Activated T-cell treated with anti-CD3 and anti-CD28 coated beads, Interleukin-2, amount 50 U/mL, for 4 hours (primary cell): ENCODE measurements around the gene MTERF2. TPM values are rescaled to one million over a fixed set of nuclear protein-coding genes. Genes with fewer than 3 reads are reported as not detected.
"Not testable (repeated sequence)": the region's sequence is repeated elsewhere in the genome, so short reads cannot be mapped to it uniquely, and the experiment has no call there.

Experiments
- ATAC-seq, 2 donors: fragments of 200-7000 bp; cut with Tn5 transposase; one replicate each; pipeline ENCODE4 v1.10.0; 2021
- DNase-seq: peaks from one replicate; pipeline ENCODE4 v3.0.0-alpha.2; 2020
- H3K27me3 Mint-ChIP-seq: one replicate; pipeline ENCODE4 v1.8.0; 2021; ENCODE audit warnings: low read depth, mixed read lengths
- H3K36me3 Mint-ChIP-seq: one replicate; pipeline ENCODE4 v1.8.0; 2022; ENCODE audit warnings: mixed read lengths; ENCODE audit not compliant: insufficient read depth
- H3K4me1 Mint-ChIP-seq: one replicate; pipeline ENCODE4 v1.8.0; 2021; ENCODE audit warnings: low read depth, mixed read lengths
- H3K4me3 Mint-ChIP-seq: one replicate; pipeline ENCODE4 v1.8.0; 2021; ENCODE audit warnings: mild to moderate bottlenecking, moderate library complexity, mixed read lengths
- H3K9me3 Mint-ChIP-seq: one replicate; pipeline ENCODE4 v1.8.0; 2021; ENCODE audit warnings: mixed read lengths
- total RNA-seq, 3 donors: library from RNA; stranded (reverse); gene quantifications; one replicate each; pipeline ENCODE4 v1.2.1, GENCODE V29; 2021

Gene MTERF2
- total RNA-seq, 3 donors from 2014 or later, result 3.5 to 4.1 (median 3.8) TPM

- peaks cover 22% of the 10 kb centered on the region for H3K36me3 Mint-ChIP-seq
- H3K4me3 Mint-ChIP-seq, result no peak overlapping the region
- ATAC-seq, result no peak
- H3K27me3 Mint-ChIP-seq, result no peaks in the 10 kb centered on the region
- no peak for DNase-seq
- no peaks in the 10 kb centered on the region for H3K4me1 Mint-ChIP-seq
- H3K9me3 Mint-ChIP-seq, result no peaks in the 10 kb centered on the region
These were observed 25.9 kb upstream of the MTERF2 start for GRCh38 chr12:107012736-107013425.

- H3K9me3 Mint-ChIP-seq, result no peaks in the 10 kb centered on the region
- H3K36me3 Mint-ChIP-seq, result peaks cover 10% of the 10 kb centered on the region
- H3K27me3 Mint-ChIP-seq, result no peaks in the 10 kb centered on the region
- DNase-seq (no peak), ATAC-seq (no peak)
- no peaks in the 10 kb centered on the region for H3K4me1 Mint-ChIP-seq
- no peak overlapping the region for H3K4me3 Mint-ChIP-seq
These were observed 24.6 kb upstream of the MTERF2 start for GRCh38 chr12:107011519-107011918.

- Mint-ChIP-seq H3K9me3 (no peaks in the 10 kb centered on the region), H3K4me3 (no peak overlapping the region), H3K4me1 (no peaks in the 10 kb centered on the region), H3K36me3 (peaks cover 12% of the 10 kb centered on the region), H3K27me3 (no peaks in the 10 kb centered on the region)
- no peak for ATAC-seq
- DNase-seq, result no peak
These were observed 20.5 kb upstream of the MTERF2 start for GRCh38 chr12:107007411-107007810.

- H3K36me3 Mint-ChIP-seq, result peaks cover 24% of the 10 kb centered on the region
- not testable (repeated sequence) for DNase-seq, H3K4me3 Mint-ChIP-seq, H3K9me3 Mint-ChIP-seq, H3K27me3 Mint-ChIP-seq, H3K4me1 Mint-ChIP-seq, ATAC-seq
These were observed 15.7 kb upstream of the MTERF2 start for GRCh38 chr12:107002665-107003064.

- no peaks in the 10 kb centered on the region for H3K9me3 Mint-ChIP-seq
- ATAC-seq (no peak), DNase-seq (no peak)
- no peaks in the 10 kb centered on the region for H3K4me1 Mint-ChIP-seq
- H3K36me3 Mint-ChIP-seq, result peaks cover 40% of the 10 kb centered on the region
- no peak overlapping the region for H3K4me3 Mint-ChIP-seq
- H3K27me3 Mint-ChIP-seq, result no peaks in the 10 kb centered on the region
These were observed 12.5 kb upstream of the MTERF2 start for GRCh38 chr12:106999446-106999845.

GRCh38 chr12:106997916-106998315 lies 11.0 kb upstream of the MTERF2 start:
- no peaks in the 10 kb centered on the region for H3K9me3 Mint-ChIP-seq
- no peak overlapping the region for H3K4me3 Mint-ChIP-seq
- H3K36me3 Mint-ChIP-seq, result peaks cover 39% of the 10 kb centered on the region
- DNase-seq (no peak), ATAC-seq (no peak)
- no peaks in the 10 kb centered on the region for H3K4me1 Mint-ChIP-seq
- no peaks in the 10 kb centered on the region for H3K27me3 Mint-ChIP-seq

GRCh38 chr12:106996102-106996501 lies 9.2 kb upstream of the MTERF2 start:
- not testable (repeated sequence) for H3K27me3 Mint-ChIP-seq, H3K4me1 Mint-ChIP-seq, DNase-seq, H3K4me3 Mint-ChIP-seq, ATAC-seq, H3K9me3 Mint-ChIP-seq
- peaks cover 26% of the 10 kb centered on the region for H3K36me3 Mint-ChIP-seq

- Mint-ChIP-seq H3K4me1 (no peaks in the 10 kb centered on the region), H3K4me3 (no peak overlapping the region), H3K36me3 (peaks cover 21% of the 10 kb centered on the region), H3K27me3 (no peaks in the 10 kb centered on the region), H3K9me3 (no peaks in the 10 kb centered on the region)
- no peak for ATAC-seq
- no peak for DNase-seq
These were observed 7.8 kb upstream of the MTERF2 start for GRCh38 chr12:106994579-106995220.

GRCh38 chr12:106987846-106988245 lies 900 bp upstream of the MTERF2 start:
- H3K9me3 Mint-ChIP-seq, result peaks cover 11% of the 10 kb centered on the region

GRCh38 chr12:106986135-106986534 lies 811 bp downstream of the MTERF2 start:
- Mint-ChIP-seq H3K9me3 (peaks cover 11% of the 10 kb centered on the region), H3K27me3 (no peaks in the 10 kb centered on the region), H3K36me3 (peaks cover 23% of the 10 kb centered on the region), H3K4me1 (peaks cover 44% of the 10 kb centered on the region), H3K4me3 (peak overlapping the region; percentile 92)
- no peak for ATAC-seq
- no peak for DNase-seq

More at GRCh38 chr12:106987846-106988245, 900 bp upstream of the MTERF2 start:
- ATAC-seq, result no peak
- Mint-ChIP-seq H3K36me3 (peaks cover 20% of the 10 kb centered on the region), H3K4me1 (peaks cover 41% of the 10 kb centered on the region), H3K27me3 (no peaks in the 10 kb centered on the region), H3K4me3 (peak overlapping the region; percentile 92)
- DNase-seq, result no peak

- Mint-ChIP-seq H3K4me1 (peaks cover 44% of the 10 kb centered on the region), H3K27me3 (no peaks in the 10 kb centered on the region), H3K4me3 (peak overlapping the region; percentile 92), H3K36me3 (peaks cover 23% of the 10 kb centered on the region), H3K9me3 (peaks cover 11% of the 10 kb centered on the region)
- no peak for ATAC-seq
- no peak for DNase-seq
These were observed 1.5 kb downstream of the MTERF2 start for GRCh38 chr12:106985479-106985878.

GRCh38 chr12:106984588-106985137 lies 2.3 kb downstream of the MTERF2 start:
- Mint-ChIP-seq H3K9me3 (peaks cover 11% of the 10 kb centered on the region), H3K27me3 (no peaks in the 10 kb centered on the region), H3K4me3 (peak overlapping the region; percentile 2), H3K36me3 (peaks cover 23% of the 10 kb centered on the region), H3K4me1 (peaks cover 44% of the 10 kb centered on the region)
- DNase-seq (no peak), ATAC-seq (peak in 1 of 2 donors; percentile 3)

- peaks cover 28% of the 10 kb centered on the region for H3K36me3 Mint-ChIP-seq
- no peaks in the 10 kb centered on the region for H3K27me3 Mint-ChIP-seq
- ATAC-seq (no peak), DNase-seq (no peak)
- H3K4me1 Mint-ChIP-seq, result peaks cover 39% of the 10 kb centered on the region
- H3K9me3 Mint-ChIP-seq, result peaks cover 11% of the 10 kb centered on the region
- no peak overlapping the region for H3K4me3 Mint-ChIP-seq
These were observed 4.7 kb downstream of the MTERF2 start for GRCh38 chr12:106982229-106982628.

- no peak for ATAC-seq
These were observed 5.2 kb downstream of the MTERF2 start for GRCh38 chr12:106981788-106982187.

GRCh38 chr12:106980944-106981343 lies 6.0 kb downstream of the MTERF2 start:
- H3K4me3 Mint-ChIP-seq, result no peak overlapping the region
- DNase-seq, result no peak
- peaks cover 30% of the 10 kb centered on the region for H3K36me3 Mint-ChIP-seq
- no peak for ATAC-seq
- peaks cover 11% of the 10 kb centered on the region for H3K9me3 Mint-ChIP-seq
- peaks cover 28% of the 10 kb centered on the region for H3K4me1 Mint-ChIP-seq
- H3K27me3 Mint-ChIP-seq, result no peaks in the 10 kb centered on the region

More at GRCh38 chr12:106981788-106982187, 5.2 kb downstream of the MTERF2 start:
- H3K4me1 Mint-ChIP-seq, result peaks cover 36% of the 10 kb centered on the region
- peaks cover 11% of the 10 kb centered on the region for H3K9me3 Mint-ChIP-seq
- H3K4me3 Mint-ChIP-seq, result no peak overlapping the region
- no peaks in the 10 kb centered on the region for H3K27me3 Mint-ChIP-seq
- no peak for DNase-seq
- H3K36me3 Mint-ChIP-seq, result peaks cover 28% of the 10 kb centered on the region
